Keratinocyte (primary cell): Measurements from ENCODE around the gene FAF2. TPM values are rescaled to one million over a fixed set of nuclear protein-coding genes. Genes with fewer than 3 reads are reported as not detected.

Source experiments
- DNase-seq: peaks from one replicate; pipeline ENCODE4 v3.0.0-alpha.2; 2011; ENCODE audit warnings: low read depth, missing footprints, low spot score
- FAIRE-seq: peaks from 2 replicates; lab custom pipeline; 2011; peaks lifted over from hg19 to GRCh38; lab: Jason Lieb, UNC
- H2AFZ ChIP-seq: 2 replicates; pipeline ENCODE4 v1.6.0; 2012; ENCODE audit warnings: low read length, control low read depth, inconsistent platforms; ENCODE audit not compliant: control insufficient read depth
- H3K27ac ChIP-seq: 2 replicates; pipeline ENCODE4 v1.5.1; 2011; ENCODE audit warnings: low read length; ENCODE audit not compliant: control insufficient read depth, insufficient read depth
- H3K27me3 ChIP-seq: 3 replicates; pipeline ENCODE4 v1.6.0; 2011; ENCODE audit warnings: low read length; ENCODE audit not compliant: control insufficient read depth, insufficient read depth; ENCODE audit errors: extremely low read depth
- H3K36me3 ChIP-seq, 2 experiments: 2 replicates in 1 of 2; 3 replicates in 1 of 2; pipeline ENCODE4 v1.5.1; 2011; ENCODE audit warnings: low read length in 2 of 2, mild to moderate bottlenecking in 1 of 2; ENCODE audit not compliant: control insufficient read depth in 2 of 2, insufficient read depth in 2 of 2; ENCODE audit errors: extremely low read depth in 1 of 2
- H3K4me1 ChIP-seq: 3 replicates; pipeline ENCODE4 v1.5.1; 2011; ENCODE audit warnings: low read length; ENCODE audit not compliant: control insufficient read depth, insufficient read depth; ENCODE audit errors: extremely low read depth
- H3K4me2 ChIP-seq: 3 replicates; pipeline ENCODE4 v1.6.0; 2011; ENCODE audit warnings: low read depth, low read length; ENCODE audit not compliant: control insufficient read depth, insufficient read depth; ENCODE audit errors: extremely low read depth
- H3K4me3 ChIP-seq, 3 experiments: fragments of 200-600 bp in 1 of 3; sonication (generic) in 1 of 3; 2 replicates in 2 of 3; 3 replicates in 1 of 3; pipeline ENCODE4 v1.5.1; 2011 to 2016; ENCODE audit warnings: low read length in 3 of 3, mild to moderate bottlenecking in 3 of 3, control low read depth in 2 of 3, inconsistent platforms in 1 of 3, low read depth in 1 of 3, mixed read lengths in 1 of 3, mixed run types in 1 of 3, moderate library complexity in 1 of 3; ENCODE audit not compliant: control insufficient read depth in 2 of 3, insufficient read depth in 2 of 3; ENCODE audit errors: extremely low read depth in 1 of 3
- H3K79me2 ChIP-seq: 2 replicates; pipeline ENCODE4 v1.6.0; 2012; ENCODE audit warnings: low read length; ENCODE audit not compliant: control insufficient read depth, insufficient read depth
- H3K9ac ChIP-seq: 3 replicates; pipeline ENCODE4 v1.6.0; 2011; ENCODE audit warnings: low read length; ENCODE audit not compliant: control insufficient read depth, insufficient read depth; ENCODE audit errors: extremely low read depth
- H3K9me1 ChIP-seq: 3 replicates; pipeline ENCODE4 v1.6.0; 2011; ENCODE audit warnings: low read length; ENCODE audit not compliant: control insufficient read depth, insufficient read depth; ENCODE audit errors: extremely low read depth
- H3K9me3 ChIP-seq: 2 replicates; pipeline ENCODE4 v1.5.1; 2012; ENCODE audit warnings: low read depth, low read length; ENCODE audit not compliant: control insufficient read depth
- H4K20me1 ChIP-seq: 3 replicates; pipeline ENCODE4 v1.6.0; 2011; ENCODE audit warnings: low read length; ENCODE audit not compliant: control insufficient read depth, insufficient read depth; ENCODE audit errors: extremely low read depth
- EZH2 ChIP-seq: IDR thresholded peaks from one replicate; pipeline ENCODE4 v1.6.1; 2012; ENCODE audit warnings: inconsistent platforms, mild to moderate bottlenecking, low read length, moderate library complexity
- dilution Hi-C: fragments of 300-500 bp; cut with MboI; formaldehyde crosslinking; loops from one replicate; pipeline ENCODE4 v1.7.0; 2020; ENCODE audit warnings: low sequenced_read_pairs; ENCODE audit not compliant: extremely low pct_ligation_motif_present
- polyA plus RNA-seq, 5 experiments: library from polyadenylated mRNA; depleted of rRNA in 3 of 5; stranded (reverse) in 3 of 5; stranded (forward) in 1 of 5; unstranded in 1 of 5; fragments of >200 nt; gene quantifications; 1 replicate in 1 of 5; 2 replicates in 3 of 5; 3 replicates in 1 of 5; pipeline versions ENCODE4 v1.2.1 to v1.2.3, GENCODE V29; 2011 to 2012; ENCODE audit warnings: missing spikeins in 2 of 5, low read depth in 1 of 5, low replicate concordance in 1 of 5
- TF ChIP-seq, protein P1 (sequence below), 3 experiments: IDR thresholded peaks in 1 of 3; conservative IDR thresholded peaks in 1 of 3; optimal IDR thresholded peaks in 1 of 3; 2 replicates in 2 of 3; 3 replicates in 1 of 3; pipeline versions ENCODE3 to v1.5.1; 2011; ENCODE audit warnings: low read length in 3 of 3, mild to moderate bottlenecking in 3 of 3, moderate library complexity in 2 of 3, control low read depth in 1 of 3, inconsistent platforms in 1 of 3; ENCODE audit not compliant: insufficient read depth in 2 of 3; ENCODE audit errors: extremely low read depth in 1 of 3

The FAF2 gene
- polyA plus RNA-seq, 1 donor (not counting 4 experiments of a cell fraction or from before 2014, with no cell fraction given): 52.9 TPM

DNA sequence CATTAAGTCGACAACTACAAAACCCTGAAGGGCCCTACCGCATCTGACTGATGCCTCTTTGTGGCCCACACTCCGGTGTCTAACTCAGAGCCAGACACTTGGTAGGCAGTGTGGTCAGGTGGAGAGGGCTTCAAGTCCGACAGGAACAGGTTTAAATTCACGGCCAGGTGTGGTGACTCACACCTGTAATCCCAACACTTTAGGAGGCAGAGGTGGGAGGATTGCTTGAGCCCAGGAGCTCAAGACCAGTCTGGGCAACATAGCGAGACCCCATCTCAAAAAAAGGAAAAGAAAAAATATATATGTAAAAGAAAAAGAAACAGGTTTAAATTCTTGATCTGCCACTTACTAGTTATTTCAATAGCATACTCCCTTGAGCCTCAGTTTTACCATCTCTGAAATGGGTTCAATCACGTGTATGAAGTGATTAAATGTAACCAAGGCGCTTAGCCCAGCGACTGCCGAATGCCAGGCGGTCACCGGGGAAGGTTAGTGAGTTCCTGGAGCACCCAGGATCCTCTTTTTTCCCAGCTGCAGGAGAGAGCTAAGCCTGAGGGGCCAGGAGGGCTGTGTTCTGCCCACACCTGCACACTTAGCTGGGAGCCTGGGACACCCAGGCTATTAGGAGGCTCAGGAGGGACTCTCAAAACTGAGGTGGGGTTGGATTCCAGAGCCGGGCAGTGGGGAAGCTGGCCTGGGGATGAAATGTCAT is 32.8 kb upstream of the FAF2 start:
- Histone ChIP-seq H3K4me2 (peak overlapping the region; percentile 77), H3K4me1 (peaks cover 65% of the 10 kb centered on the region), H2AFZ (no peak overlapping the region), H3K27me3 (no peaks in the 10 kb centered on the region), H3K36me3 (peaks cover 1 to 5% of the 10 kb centered on the region in 2 experiments), H3K79me2 (peaks cover 47% of the 10 kb centered on the region), H3K27ac (peak overlapping the region; percentile 86), H3K9ac (peak overlapping the region; percentile 91), H3K9me1 (no peaks in the 10 kb centered on the region), H4K20me1 (peaks cover 10% of the 10 kb centered on the region), H3K4me3 (peak overlapping the region; percentile 86 to 95 (median 91)), H3K9me3 (no peaks in the 10 kb centered on the region)
- FAIRE-seq: no peak
- dilution Hi-C loops: no loop called here
- TF ChIP-seq, protein P1, sequence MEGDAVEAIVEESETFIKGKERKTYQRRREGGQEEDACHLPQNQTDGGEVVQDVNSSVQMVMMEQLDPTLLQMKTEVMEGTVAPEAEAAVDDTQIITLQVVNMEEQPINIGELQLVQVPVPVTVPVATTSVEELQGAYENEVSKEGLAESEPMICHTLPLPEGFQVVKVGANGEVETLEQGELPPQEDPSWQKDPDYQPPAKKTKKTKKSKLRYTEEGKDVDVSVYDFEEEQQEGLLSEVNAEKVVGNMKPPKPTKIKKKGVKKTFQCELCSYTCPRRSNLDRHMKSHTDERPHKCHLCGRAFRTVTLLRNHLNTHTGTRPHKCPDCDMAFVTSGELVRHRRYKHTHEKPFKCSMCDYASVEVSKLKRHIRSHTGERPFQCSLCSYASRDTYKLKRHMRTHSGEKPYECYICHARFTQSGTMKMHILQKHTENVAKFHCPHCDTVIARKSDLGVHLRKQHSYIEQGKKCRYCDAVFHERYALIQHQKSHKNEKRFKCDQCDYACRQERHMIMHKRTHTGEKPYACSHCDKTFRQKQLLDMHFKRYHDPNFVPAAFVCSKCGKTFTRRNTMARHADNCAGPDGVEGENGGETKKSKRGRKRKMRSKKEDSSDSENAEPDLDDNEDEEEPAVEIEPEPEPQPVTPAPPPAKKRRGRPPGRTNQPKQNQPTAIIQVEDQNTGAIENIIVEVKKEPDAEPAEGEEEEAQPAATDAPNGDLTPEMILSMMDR (optimal IDR thresholded peaks at IDR 0.05 in 1 of 3, IDR thresholded peaks at IDR 0.05 in 1 of 3, conservative IDR thresholded peaks at IDR 0.05 in 1 of 3; ENCODE audit: extremely low read depth in 1 of 3, insufficient read depth in 2 of 3, low read length in 3 of 3): no peak
- no peak for TF ChIP-seq EZH2
- no peak for DNase-seq

DNA sequence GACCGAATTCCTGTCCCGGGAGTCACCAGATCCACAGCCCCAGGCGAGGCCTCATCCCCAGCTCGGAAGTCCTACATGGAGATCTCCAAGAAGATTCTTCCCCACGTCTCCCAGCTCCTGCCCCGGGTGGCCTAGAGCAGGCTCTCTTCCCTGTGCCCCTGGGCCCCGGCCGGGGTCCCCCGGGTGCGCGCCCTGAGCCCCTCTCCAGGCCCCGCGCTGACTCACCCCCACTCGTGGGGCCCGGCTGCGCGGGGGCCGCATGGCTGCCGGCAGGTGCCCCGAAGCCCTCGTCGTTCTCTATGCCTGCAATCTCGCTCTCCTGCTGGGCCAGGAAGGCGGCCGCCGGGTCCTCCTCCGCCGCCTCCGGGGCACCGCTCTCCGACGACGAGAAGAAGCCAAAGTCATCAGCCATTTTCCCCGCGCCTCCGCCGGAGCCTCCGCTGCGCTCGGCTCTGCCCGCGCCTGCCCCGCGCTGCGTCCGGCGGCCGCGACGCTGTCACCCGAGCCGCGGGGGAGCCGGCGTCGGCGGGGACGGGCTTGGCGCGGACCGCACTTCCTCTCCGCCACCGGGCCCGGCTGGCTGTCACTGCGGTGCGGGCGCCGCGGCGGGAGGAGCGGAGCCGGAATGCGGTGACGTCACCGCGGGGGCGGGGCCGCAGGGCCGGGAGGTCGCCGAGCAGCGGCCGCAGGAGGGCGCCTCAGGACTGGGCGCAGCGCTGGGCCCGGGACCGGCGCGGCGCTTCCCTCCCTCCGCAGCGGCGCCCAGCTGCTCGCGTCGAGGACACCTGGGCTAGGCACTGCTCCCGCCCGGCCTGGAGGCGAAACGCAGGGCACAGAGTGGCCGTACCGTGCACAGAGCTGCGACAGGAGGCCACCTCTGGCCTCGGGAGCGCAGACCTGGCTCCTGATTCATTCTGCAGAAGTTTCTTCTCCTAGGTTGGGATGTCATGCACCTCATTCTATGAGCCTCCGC is 31.9 kb upstream of the FAF2 start, which contains the start of gene CLTB:
TSS of gene CLTB (minus strand) at position 588 of the 973 bp plus-strand sequence. CDS start at position 412, 176 bp downstream.
- Histone ChIP-seq H3K9me3 (no peaks in the 10 kb centered on the region), H3K4me1 (peaks cover 57% of the 10 kb centered on the region), H3K27me3 (no peaks in the 10 kb centered on the region), H4K20me1 (peaks cover 4% of the 10 kb centered on the region), H3K9me1 (no peaks in the 10 kb centered on the region), H3K9ac (peak within 1 kb of the TSS; percentile 91), H3K36me3 (peaks cover 1 to 2% of the 10 kb centered on the region in 2 experiments), H3K79me2 (peaks cover 42% of the 10 kb centered on the region), H3K4me3 (peak within 1 kb of the TSS; percentile 86 to 95 (median 91)), H3K27ac (peak within 1 kb of the TSS; percentile 86), H3K4me2 (peak within 1 kb of the TSS; percentile 77), H2AFZ (peak within 1 kb of the TSS; percentile 35)
- DNase-seq (no peak), FAIRE-seq (no peak)
- TF ChIP-seq, protein P1 (optimal IDR thresholded peaks at IDR 0.05 in 1 of 3, IDR thresholded peaks at IDR 0.05 in 1 of 3, conservative IDR thresholded peaks at IDR 0.05 in 1 of 3; ENCODE audit: extremely low read depth in 1 of 3, insufficient read depth in 2 of 3, low read length in 3 of 3): peak in 2 of 3 experiments; percentile 64 to 87
- TF ChIP-seq EZH2: no peak
- dilution Hi-C loops: no loop called here
